IPS-15b (cell line): ENCODE data around the gene PKNOX2.

Experiments
- H3K27me3 ChIP-seq: one replicate; pipeline ENCODE4 v1.6.1; 2013; ENCODE audit warnings: low read length; ENCODE audit not compliant: control insufficient read depth, insufficient read depth
- H3K36me3 ChIP-seq: one replicate; pipeline ENCODE4 v1.6.1; 2013; ENCODE audit warnings: low read length; ENCODE audit not compliant: control insufficient read depth, insufficient read depth
- H3K4me1 ChIP-seq: one replicate; pipeline ENCODE4 v1.6.1; 2013; ENCODE audit warnings: mild to moderate bottlenecking, low read length; ENCODE audit not compliant: control insufficient read depth, insufficient read depth
- H3K4me3 ChIP-seq: one replicate; pipeline ENCODE4 v1.5.1; 2013; ENCODE audit warnings: low read depth, low read length
- H3K9ac ChIP-seq: one replicate; pipeline ENCODE4 v1.6.1; 2013; ENCODE audit warnings: low read depth, mild to moderate bottlenecking, low read length
- H3K9me3 ChIP-seq: one replicate; pipeline ENCODE4 v1.6.1; 2013; ENCODE audit warnings: mild to moderate bottlenecking, low read length; ENCODE audit not compliant: control insufficient read depth, insufficient read depth

The PKNOX2 gene

GRCh38 chr11:125273519-125274000, 109.0 kb downstream of the PKNOX2 start:
- Histone ChIP-seq H3K4me1 (no peaks in the 10 kb centered on the region), H3K36me3 (no peaks in the 10 kb centered on the region), H3K9me3 (no peaks in the 10 kb centered on the region), H3K27me3 (no peaks in the 10 kb centered on the region), H3K9ac (no peak overlapping the region), H3K4me3 (no peak overlapping the region)

GRCh38 chr11:125274309-125274708, 109.8 kb downstream of the PKNOX2 start:
- no peaks in the 10 kb centered on the region for H3K36me3 ChIP-seq
- no peak overlapping the region for H3K9ac ChIP-seq
- no peaks in the 10 kb centered on the region for H3K9me3 ChIP-seq
- H3K4me1 ChIP-seq: no peaks in the 10 kb centered on the region
- no peak overlapping the region for H3K4me3 ChIP-seq
- no peaks in the 10 kb centered on the region for H3K27me3 ChIP-seq

- no peaks in the 10 kb centered on the region for H3K27me3 ChIP-seq
- H3K4me3 ChIP-seq: no peak overlapping the region
- H3K4me1 ChIP-seq: no peaks in the 10 kb centered on the region
- H3K9ac ChIP-seq: no peak overlapping the region
- no peaks in the 10 kb centered on the region for H3K36me3 ChIP-seq
- H3K9me3 ChIP-seq: no peaks in the 10 kb centered on the region
Measured at GRCh38 chr11:125274774-125275173, 110.2 kb downstream of the PKNOX2 start.

GRCh38 chr11:125275905-125276618, 111.5 kb downstream of the PKNOX2 start:
- Histone ChIP-seq H3K36me3 (no peaks in the 10 kb centered on the region), H3K4me1 (no peaks in the 10 kb centered on the region), H3K27me3 (no peaks in the 10 kb centered on the region), H3K9me3 (no peaks in the 10 kb centered on the region), H3K9ac (no peak overlapping the region), H3K4me3 (no peak overlapping the region)

- no peaks in the 10 kb centered on the region for H3K4me1 ChIP-seq
- H3K9ac ChIP-seq: no peak overlapping the region
- no peaks in the 10 kb centered on the region for H3K27me3 ChIP-seq
- H3K9me3 ChIP-seq: no peaks in the 10 kb centered on the region
- H3K4me3 ChIP-seq: no peak overlapping the region
- H3K36me3 ChIP-seq: no peaks in the 10 kb centered on the region
Measured at GRCh38 chr11:125276619-125276976, 112.0 kb downstream of the PKNOX2 start.

- Histone ChIP-seq H3K9me3 (no peaks in the 10 kb centered on the region), H3K4me3 (no peak overlapping the region), H3K4me1 (no peaks in the 10 kb centered on the region), H3K9ac (no peak overlapping the region), H3K27me3 (no peaks in the 10 kb centered on the region), H3K36me3 (no peaks in the 10 kb centered on the region)
Measured at GRCh38 chr11:125279676-125280418, 115.3 kb downstream of the PKNOX2 start.

- Histone ChIP-seq H3K9ac (no peak overlapping the region), H3K9me3 (no peaks in the 10 kb centered on the region), H3K4me1 (no peaks in the 10 kb centered on the region), H3K36me3 (no peaks in the 10 kb centered on the region), H3K4me3 (no peak overlapping the region), H3K27me3 (no peaks in the 10 kb centered on the region)
Measured at GRCh38 chr11:125280646-125281045, 116.1 kb downstream of the PKNOX2 start.

- no peaks in the 10 kb centered on the region for H3K9me3 ChIP-seq
- H3K36me3 ChIP-seq: no peaks in the 10 kb centered on the region
- peaks cover 5% of the 10 kb centered on the region for H3K4me1 ChIP-seq
- no peak overlapping the region for H3K4me3 ChIP-seq
- H3K27me3 ChIP-seq: peaks cover 2% of the 10 kb centered on the region
- no peak overlapping the region for H3K9ac ChIP-seq
Measured at GRCh38 chr11:125281831-125282595, 117.5 kb downstream of the PKNOX2 start.

GRCh38 chr11:125282596-125282914, 118.0 kb downstream of the PKNOX2 start:
- Histone ChIP-seq H3K27me3 (peaks cover 2% of the 10 kb centered on the region), H3K36me3 (no peaks in the 10 kb centered on the region), H3K9ac (no peak overlapping the region), H3K4me1 (peaks cover 8% of the 10 kb centered on the region), H3K4me3 (no peak overlapping the region), H3K9me3 (no peaks in the 10 kb centered on the region)

GRCh38 chr11:125284245-125284850, 119.8 kb downstream of the PKNOX2 start:
- H3K4me1 ChIP-seq: peaks cover 9% of the 10 kb centered on the region

GRCh38 chr11:125285844-125286243, 121.3 kb downstream of the PKNOX2 start:
- Histone ChIP-seq H3K9ac (no peak overlapping the region), H3K27me3 (peaks cover 2% of the 10 kb centered on the region), H3K36me3 (no peaks in the 10 kb centered on the region), H3K4me1 (peaks cover 9% of the 10 kb centered on the region), H3K4me3 (no peak overlapping the region), H3K9me3 (no peaks in the 10 kb centered on the region)

More at GRCh38 chr11:125284245-125284850, 119.8 kb downstream of the PKNOX2 start:
- Histone ChIP-seq H3K27me3 (peaks cover 2% of the 10 kb centered on the region), H3K9ac (no peak overlapping the region), H3K36me3 (no peaks in the 10 kb centered on the region), H3K4me3 (no peak overlapping the region), H3K9me3 (no peaks in the 10 kb centered on the region)
